GM23338 (cell line): ENCODE measurements around the gene COX20. TPM values are rescaled to one million over a fixed set of nuclear protein-coding genes. Genes with fewer than 3 reads are reported as not detected.
A peak's percentile ranks its signal among the peaks of the same experiment; 100 is the strongest.

Experiments
- ATAC-seq: fragments of 200-7000 bp; cut with Tn5 transposase; 3 replicates; pipeline ENCODE4 v1.9.1; 2020
- DNase-seq: peaks from one replicate; pipeline ENCODE4 v3.0.0-alpha.2; 2015; ENCODE audit warnings: low spot score
- H2AFZ ChIP-seq: fragments of 200-600 bp; sonication (generic); 2 replicates; pipeline ENCODE4 v1.8.0; 2016; ENCODE audit warnings: antibody characterized with exemption, mild to moderate bottlenecking, moderate library complexity
- H3F3A ChIP-seq: fragments of 200-600 bp; sonication (generic); replicated peaks from 2 replicates; pipeline ENCODE4 v1.8.0; 2017; ENCODE audit warnings: antibody characterized with exemption, mixed run types, low read depth
- H3K27ac ChIP-seq: fragments of 200-600 bp; sonication (generic); 2 replicates; pipeline ENCODE4 v1.6.1; 2016; ENCODE audit warnings: low read depth
- H3K27me3 ChIP-seq: fragments of 200-600 bp; sonication (generic); 2 replicates; pipeline ENCODE4 v1.8.0; 2016; ENCODE audit warnings: mild to moderate bottlenecking, mixed run types, moderate library complexity; ENCODE audit not compliant: insufficient read depth
- H3K36me3 ChIP-seq: fragments of 200-600 bp; sonication (generic); 2 replicates; pipeline ENCODE4 v1.8.0; 2016; ENCODE audit warnings: mild to moderate bottlenecking; ENCODE audit not compliant: insufficient read depth
- H3K4me1 ChIP-seq: fragments of 200-600 bp; sonication (generic); 2 replicates; pipeline ENCODE4 v1.8.0; 2016; ENCODE audit warnings: mild to moderate bottlenecking, moderate library complexity; ENCODE audit not compliant: insufficient read depth
- H3K4me2 ChIP-seq: fragments of 200-600 bp; sonication (generic); 2 replicates; pipeline ENCODE4 v1.7.1; 2017; ENCODE audit warnings: mixed run types
- H3K4me3 ChIP-seq: fragments of 200-600 bp; sonication (generic); 2 replicates; pipeline ENCODE4 v1.6.1; 2016; ENCODE audit warnings: mixed run types
- H3K79me2 ChIP-seq: fragments of 200-600 bp; sonication (generic); replicated peaks from 2 replicates; pipeline ENCODE4 v1.8.0; 2017; ENCODE audit warnings: mild to moderate bottlenecking; ENCODE audit not compliant: insufficient read depth
- H3K9me2 ChIP-seq: fragments of 200-600 bp; sonication (generic); 2 replicates; pipeline ENCODE4 v1.8.0; 2017; ENCODE audit not compliant: insufficient read depth
- H4K20me1 ChIP-seq: fragments of 200-600 bp; sonication (generic); replicated peaks from 2 replicates; pipeline ENCODE4 v1.8.0; 2017; ENCODE audit warnings: mild to moderate bottlenecking; ENCODE audit not compliant: insufficient read depth
- H3K27ac Mint-ChIP-seq: 2 replicates; pipeline ENCODE4 v1.8.0; 2020; ENCODE audit warnings: inconsistent platforms, mild to moderate bottlenecking, moderate library complexity, mixed read lengths
- H3K27me3 Mint-ChIP-seq: 3 replicates; pipeline ENCODE4 v1.8.0; 2022; ENCODE audit warnings: low read depth, mild to moderate bottlenecking, moderate library complexity, mixed read lengths, inconsistent platforms; ENCODE audit not compliant: insufficient read depth, poor library complexity
- H3K36me3 Mint-ChIP-seq: 3 replicates; pipeline ENCODE4 v1.8.0; 2021; ENCODE audit warnings: low read depth, mild to moderate bottlenecking, inconsistent platforms, moderate library complexity, mixed read lengths
- H3K4me1 Mint-ChIP-seq: 3 replicates; pipeline ENCODE4 v1.8.0; 2020; ENCODE audit warnings: mild to moderate bottlenecking, inconsistent platforms, mixed read lengths
- H3K4me3 Mint-ChIP-seq: 3 replicates; pipeline ENCODE4 v1.8.0; 2021; ENCODE audit warnings: moderate library complexity, mild to moderate bottlenecking, inconsistent platforms, mixed read lengths
- H3K9me3 Mint-ChIP-seq: 3 replicates; pipeline ENCODE4 v1.8.0; 2020; ENCODE audit warnings: moderate library complexity, mild to moderate bottlenecking, inconsistent platforms, mixed read lengths
- CREB1 ChIP-seq: fragments of 250-450 bp; sonication (Bioruptor Pico); IDR thresholded peaks from 2 replicates; pipeline ENCODE4 v1.5.0; 2020; ENCODE audit warnings: low read depth, mild to moderate bottlenecking, moderate library complexity
- EZH2phosphoT487 ChIP-seq: fragments of 200-600 bp; sonication (generic); IDR thresholded peaks from one replicate; pipeline ENCODE4 v1.8.1; 2018; ENCODE audit warnings: antibody characterized with exemption; ENCODE audit not compliant: unreplicated experiment
- NANOG ChIP-seq: IDR thresholded peaks from 2 replicates; pipeline ENCODE4 v1.6.1; 2016; ENCODE audit warnings: antibody characterized with exemption, borderline replicate concordance
- STAT1 ChIP-seq: IDR thresholded peaks from one replicate; pipeline ENCODE4 v1.6.1; 2016; ENCODE audit warnings: antibody characterized with exemption; ENCODE audit not compliant: unreplicated experiment
- ZNF462 ChIP-seq: fragments of 250-450 bp; sonication (Bioruptor Pico); IDR thresholded peaks from 2 replicates; pipeline ENCODE4 v1.5.0; 2020; ENCODE audit warnings: mild to moderate bottlenecking, moderate library complexity
- polyA plus RNA-seq: library from polyadenylated mRNA; unstranded; fragments of >200 nt; fragmentation: Nextera tagmentation; extraction: Ambion mirVana; gene quantifications from 2 replicates; pipeline ENCODE4 v1.2.1, GENCODE V29; 2016
- total RNA-seq: library from RNA; depleted of rRNA; stranded (reverse); fragments of >200 nt; shearing (Covaris generic); gene quantifications from 2 replicates; pipeline ENCODE4 v1.2.3, GENCODE V29; 2014

The COX20 gene
- total and polyA plus RNA-seq, 2 experiments from 2014 or later: 19.3 to 175 TPM

- no peak for ATAC-seq
- H4K20me1 ChIP-seq: peaks cover 26% of the 10 kb centered on the region
- H3K36me3 Mint-ChIP-seq: peaks cover 91% of the 10 kb centered on the region
- peaks cover 47% of the 10 kb centered on the region for H3F3A ChIP-seq
- DNase-seq: no peak
- peaks cover 66% of the 10 kb centered on the region for H3K36me3 ChIP-seq
- peaks cover 7% of the 10 kb centered on the region; the same call in 2 of the 3 replicates for H3K4me1 Mint-ChIP-seq
- H2AFZ ChIP-seq: no peak overlapping the region
- no peak overlapping the region for H3K4me2 ChIP-seq
- peaks cover 21% of the 10 kb centered on the region; the same call in 1 of the 2 replicates for H3K79me2 ChIP-seq
- H3K4me3 ChIP-seq: no peak overlapping the region
- no peaks in the 10 kb centered on the region for H3K27me3 ChIP-seq
- no peak overlapping the region; the same call in 2 of the 3 replicates for H3K4me3 Mint-ChIP-seq
- H3K9me3 Mint-ChIP-seq: no peaks in the 10 kb centered on the region; the same call in 2 of the 3 replicates
- H3K27ac Mint-ChIP-seq: no peak overlapping the region
- no peak for TF ChIP-seq EZH2phosphoT487
- no peak for TF ChIP-seq NANOG
- TF ChIP-seq STAT1: no peak
- no peak for TF ChIP-seq ZNF462 (CRISPR knock-in tag)
- no peak for TF ChIP-seq CREB1 (CRISPR knock-in tag)
- H3K27ac ChIP-seq: peak overlapping the region; percentile 81
- H3K9me2 ChIP-seq: no peaks in the 10 kb centered on the region
- H3K27me3 Mint-ChIP-seq: peaks cover 14% of the 10 kb centered on the region
- H3K4me1 ChIP-seq: peaks cover 2% of the 10 kb centered on the region; the same call in 1 of the 2 replicates
Observed at GRCh38 chr1:244844155-244845121, 9.0 kb downstream of the COX20 start.
